Measurements from ENCODE around the gene CAMSAP3. TPM values are rescaled to one million over a fixed set of nuclear protein-coding genes. Genes with fewer than 3 reads are reported as not detected.
"Not testable (repeated sequence)": the region's sequence is repeated elsewhere in the genome, so short reads cannot be mapped to it uniquely, and the experiment has no call there.

The CAMSAP3 gene
- total RNA-seq, 1 donor from 2014 or later: 40.8 TPM

GRCh38 chr19:7570761-7571160 lies 24.9 kb upstream of the CAMSAP3 start:
- DNase-seq (ENCODE audit: low spot score): no peak
- no peak for ATAC-seq

DNA sequence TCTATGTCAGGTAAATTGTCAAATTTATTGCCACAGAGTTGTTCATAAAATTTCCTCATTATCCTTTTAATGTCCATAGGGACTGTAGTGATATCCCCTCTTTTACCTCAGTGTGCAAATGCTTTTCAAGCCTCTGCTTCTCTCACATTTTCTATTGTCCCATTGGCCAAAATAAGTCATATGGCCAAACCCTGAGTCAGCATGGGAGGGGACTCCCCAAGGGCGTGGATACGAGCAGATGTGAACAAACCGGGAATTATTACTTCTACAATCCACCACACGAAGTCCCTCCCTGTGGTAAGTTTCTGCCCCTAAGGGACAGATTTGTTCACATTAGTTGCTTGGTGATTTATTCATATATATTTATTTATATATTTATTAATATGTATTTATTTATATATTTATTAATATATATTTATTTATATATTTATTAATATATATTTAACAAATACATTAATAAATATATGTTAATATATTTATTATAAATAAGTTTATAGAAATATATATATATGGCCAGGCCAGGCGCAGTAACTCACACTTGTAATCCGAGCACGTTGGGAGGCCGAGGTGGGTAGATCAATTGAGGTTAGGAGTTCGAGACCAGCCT lies 20.1 kb upstream of the CAMSAP3 start:
- ATAC-seq (no peak), DNase-seq (ENCODE audit: low spot score) (no peak)

- DNase-seq (ENCODE audit: low spot score); ATAC-seq: not testable (repeated sequence)
Observed at GRCh38 chr19:7577422-7577821, 18.2 kb upstream of the CAMSAP3 start.

GRCh38 chr19:7578127-7578526 lies 17.5 kb upstream of the CAMSAP3 start:
- ATAC-seq: no peak

DNA sequence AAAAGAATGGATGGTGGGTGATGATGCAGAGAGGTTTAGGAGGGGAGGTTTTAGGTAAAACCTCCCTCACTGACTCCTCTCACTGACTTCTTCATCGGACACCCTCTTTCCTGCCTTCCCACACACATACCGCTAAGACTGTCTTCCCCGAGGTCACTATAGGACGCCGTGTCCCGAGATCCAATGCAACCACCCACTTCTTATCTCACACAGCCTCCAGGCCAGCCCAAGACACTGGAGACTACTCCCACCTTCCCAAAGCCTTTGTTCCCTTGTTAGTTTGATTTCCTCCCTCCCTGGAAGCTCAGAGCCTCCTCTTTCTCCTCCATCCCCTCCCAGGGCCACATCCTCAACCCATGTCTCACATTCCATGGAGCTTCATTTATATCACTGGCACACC lies 16.5 kb upstream of the CAMSAP3 start:
- DNase-seq (ENCODE audit: low spot score) (no peak), ATAC-seq (no peak)

More at GRCh38 chr19:7578127-7578526, 17.5 kb upstream of the CAMSAP3 start:
- DNase-seq (ENCODE audit: low spot score): no peak

- DNase-seq (ENCODE audit: low spot score) (peak; percentile 51), ATAC-seq (peak; percentile 69)
Observed at GRCh38 chr19:7582446-7582845, 13.2 kb upstream of the CAMSAP3 start.

DNA sequence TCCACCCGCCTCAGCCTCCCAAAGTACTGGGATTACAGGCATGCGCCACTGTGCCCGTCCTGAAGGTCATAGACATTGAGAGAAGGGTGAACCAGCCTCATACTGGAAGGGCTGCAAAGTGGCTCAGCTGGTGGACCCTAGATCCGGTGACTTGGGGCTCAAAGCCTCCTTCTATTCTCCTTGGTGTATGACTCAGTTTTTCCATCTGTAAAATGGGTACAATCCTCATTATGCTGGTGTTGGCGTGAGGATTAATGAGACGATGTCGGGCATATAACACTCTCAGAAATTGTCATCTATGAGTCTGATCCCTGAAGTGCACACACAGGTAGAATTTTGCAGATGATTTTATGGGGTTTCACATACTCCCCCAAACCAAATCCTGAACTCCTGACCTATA lies 5.8 kb upstream of the CAMSAP3 start:
- DNase-seq (ENCODE audit: low spot score): no peak

GRCh38 chr19:7590256-7590655 lies 5.4 kb upstream of the CAMSAP3 start:
- ATAC-seq: no peak
- DNase-seq (ENCODE audit: low spot score): no peak

More for the DNA sequence above, 5.8 kb upstream of the CAMSAP3 start:
- ATAC-seq: no peak

DNA sequence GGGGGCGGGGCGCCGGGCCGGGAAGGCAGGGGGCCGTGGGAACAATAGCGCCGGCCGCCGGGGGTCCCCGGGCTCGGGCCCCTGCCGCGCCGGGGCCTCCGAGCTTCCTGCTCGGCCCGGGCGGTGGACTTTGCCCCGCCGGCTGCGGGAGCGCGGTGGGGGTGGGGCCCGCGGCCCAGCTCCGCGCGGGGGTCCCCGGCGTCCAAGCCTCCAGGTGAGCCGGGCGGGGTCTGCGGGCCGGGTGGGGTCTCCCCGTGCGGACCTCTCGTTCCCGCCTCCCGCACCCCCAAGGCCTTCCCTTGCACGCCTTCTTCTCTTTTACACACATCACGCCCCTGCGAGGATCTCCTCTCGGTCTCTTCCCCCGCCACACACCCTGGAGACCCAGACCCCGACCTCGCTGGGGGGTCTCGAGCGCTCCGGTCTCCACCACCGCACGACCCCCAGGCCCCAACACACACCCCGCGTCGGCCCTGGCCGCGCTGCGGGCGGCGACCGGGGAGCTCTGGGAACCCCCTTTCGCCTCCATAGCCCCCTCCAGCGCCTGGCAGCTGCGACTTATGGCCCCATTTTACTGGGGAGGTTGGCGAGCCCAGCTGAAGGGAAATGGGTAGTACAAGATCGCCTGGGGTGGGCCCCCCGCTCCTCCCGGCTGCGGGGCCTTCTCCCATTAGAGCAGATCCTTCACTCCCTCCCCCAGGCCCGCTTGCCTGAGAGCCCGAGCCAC lies 711 bp downstream of the CAMSAP3 start:
- DNase-seq (ENCODE audit: low spot score): no peak
- peak; percentile 70 for ATAC-seq

DNA sequence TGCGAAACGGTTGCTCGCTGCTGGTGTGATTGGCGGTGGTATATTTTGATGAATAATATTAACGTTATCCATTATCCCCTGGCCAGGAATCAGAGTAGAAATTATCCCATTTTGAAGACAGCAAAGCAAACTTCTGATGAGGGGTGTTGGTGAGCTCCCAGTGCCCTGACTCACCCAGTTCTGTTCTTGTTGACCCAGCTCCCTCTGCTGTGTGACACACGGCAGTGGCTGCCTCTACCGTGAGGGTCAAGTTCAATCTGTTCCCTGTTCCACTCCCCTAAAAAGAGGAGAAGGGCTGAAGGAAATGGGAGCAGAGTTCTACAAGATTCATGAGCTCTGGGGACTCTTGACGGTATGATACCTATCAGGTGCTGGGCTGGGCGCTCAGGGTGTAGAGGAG lies 2.0 kb downstream of the CAMSAP3 start:
- DNase-seq (ENCODE audit: low spot score): no peak
- ATAC-seq: peak; percentile 14

DNA sequence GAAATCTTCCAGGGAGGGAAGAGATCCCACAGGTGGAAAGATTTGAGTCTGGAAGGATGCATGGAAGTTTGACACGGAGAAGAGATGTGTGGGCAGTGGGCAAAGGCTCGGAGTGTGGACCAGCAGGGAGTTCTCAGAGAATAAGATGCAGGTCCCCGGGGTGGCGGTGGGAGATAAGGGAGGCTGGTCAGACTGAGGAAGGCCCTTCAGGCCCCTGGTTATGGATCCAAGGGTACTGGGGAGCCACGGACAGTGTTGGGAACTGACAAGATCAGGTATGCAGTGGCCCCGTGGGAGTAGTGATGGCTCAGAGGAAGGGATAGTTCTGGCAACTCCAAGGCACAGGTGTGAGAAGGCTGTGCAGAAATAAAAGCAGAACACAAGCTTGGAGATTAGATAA lies 2.5 kb downstream of the CAMSAP3 start:
- no peak for ATAC-seq
- no peak for DNase-seq (ENCODE audit: low spot score)

DNA sequence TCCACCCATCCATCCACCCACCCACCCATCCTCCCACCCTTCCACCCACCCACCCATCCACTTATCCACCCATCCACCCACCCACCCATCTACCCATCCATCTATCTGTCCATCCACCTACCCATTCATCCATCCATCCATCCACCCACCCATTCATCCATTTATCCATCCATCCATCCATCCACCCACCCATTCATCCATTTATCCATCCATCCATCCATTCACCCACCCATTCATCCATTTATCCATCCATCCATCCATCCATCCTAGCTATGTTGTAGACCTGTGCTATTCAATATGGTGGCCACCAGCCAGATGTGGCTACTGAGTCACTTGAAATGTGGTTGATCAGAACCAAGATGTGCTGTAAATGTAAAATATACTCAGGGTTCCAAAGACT lies 5.1 kb downstream of the CAMSAP3 start:
- no peak for ATAC-seq
- no peak for DNase-seq (ENCODE audit: low spot score)

DNA sequence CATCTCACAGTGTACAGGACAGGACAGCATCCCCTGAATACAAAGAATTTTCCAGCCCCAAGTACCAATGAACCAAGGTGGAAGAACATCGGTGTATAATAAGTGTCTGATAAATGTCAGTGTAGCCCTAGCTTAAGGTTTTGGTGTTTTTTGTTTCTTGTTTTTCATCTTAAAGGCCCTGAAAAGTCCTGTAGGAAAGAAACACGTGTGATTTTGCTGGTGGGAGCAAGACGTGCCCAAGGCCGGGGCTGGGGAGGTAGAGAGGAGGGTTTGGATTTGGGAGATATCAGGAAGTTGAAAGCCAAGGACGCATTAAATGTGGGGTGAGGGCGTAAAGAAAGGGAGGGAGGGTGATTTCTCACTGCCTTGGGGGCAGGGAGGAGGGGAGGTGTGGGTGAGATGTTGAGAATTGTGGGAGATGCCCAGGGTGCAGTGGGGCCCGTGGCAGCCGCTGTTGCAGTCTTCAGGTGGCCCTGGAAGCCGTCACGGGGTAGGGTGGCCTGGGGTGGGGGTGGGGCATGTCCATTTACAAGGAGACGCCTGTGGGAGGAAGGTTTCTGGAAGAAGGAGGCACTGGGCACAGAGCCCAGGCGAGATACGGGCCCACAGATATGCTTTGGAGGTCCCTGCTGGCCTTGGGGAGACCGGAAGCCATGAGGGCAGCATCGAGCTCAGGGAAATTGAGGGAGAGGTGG lies 6.7 kb downstream of the CAMSAP3 start:
- DNase-seq (ENCODE audit: low spot score) (no peak), ATAC-seq (peak; percentile 7)

DNA sequence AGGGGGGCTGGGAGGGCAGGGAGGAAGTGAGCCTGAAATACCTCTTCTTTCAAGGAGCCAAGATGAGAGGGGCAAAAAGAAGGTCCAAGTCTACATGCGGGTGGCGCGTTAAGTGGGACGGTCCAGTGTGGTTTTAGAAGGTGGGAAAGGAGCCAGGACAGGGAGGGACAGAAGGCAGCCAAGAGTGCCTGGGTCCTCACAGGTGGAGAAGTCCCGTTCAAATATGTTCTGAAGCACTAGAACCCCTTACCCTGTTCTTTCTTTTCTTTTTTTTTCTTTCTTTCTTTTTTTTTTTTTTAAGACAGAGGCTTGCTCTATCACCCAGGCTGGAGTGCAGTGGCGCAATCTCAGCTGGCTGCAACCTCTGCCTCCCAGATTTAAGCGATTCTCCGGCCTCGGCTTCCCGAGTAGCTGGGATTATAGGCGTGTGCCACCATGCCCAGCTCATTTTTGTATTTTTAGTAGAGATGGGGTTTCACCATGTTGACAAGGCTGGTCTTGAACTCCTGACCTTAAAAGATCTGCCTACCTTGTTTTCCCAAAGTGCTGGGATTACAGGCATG lies 7.4 kb downstream of the CAMSAP3 start:
- peak; percentile 53 for ATAC-seq

GRCh38 chr19:7603919-7604318 lies 8.3 kb downstream of the CAMSAP3 start:
- DNase-seq (ENCODE audit: low spot score): no peak
- peak; percentile 34 for ATAC-seq

More for the DNA sequence above, 7.4 kb downstream of the CAMSAP3 start:
- no peak for DNase-seq (ENCODE audit: low spot score)

DNA sequence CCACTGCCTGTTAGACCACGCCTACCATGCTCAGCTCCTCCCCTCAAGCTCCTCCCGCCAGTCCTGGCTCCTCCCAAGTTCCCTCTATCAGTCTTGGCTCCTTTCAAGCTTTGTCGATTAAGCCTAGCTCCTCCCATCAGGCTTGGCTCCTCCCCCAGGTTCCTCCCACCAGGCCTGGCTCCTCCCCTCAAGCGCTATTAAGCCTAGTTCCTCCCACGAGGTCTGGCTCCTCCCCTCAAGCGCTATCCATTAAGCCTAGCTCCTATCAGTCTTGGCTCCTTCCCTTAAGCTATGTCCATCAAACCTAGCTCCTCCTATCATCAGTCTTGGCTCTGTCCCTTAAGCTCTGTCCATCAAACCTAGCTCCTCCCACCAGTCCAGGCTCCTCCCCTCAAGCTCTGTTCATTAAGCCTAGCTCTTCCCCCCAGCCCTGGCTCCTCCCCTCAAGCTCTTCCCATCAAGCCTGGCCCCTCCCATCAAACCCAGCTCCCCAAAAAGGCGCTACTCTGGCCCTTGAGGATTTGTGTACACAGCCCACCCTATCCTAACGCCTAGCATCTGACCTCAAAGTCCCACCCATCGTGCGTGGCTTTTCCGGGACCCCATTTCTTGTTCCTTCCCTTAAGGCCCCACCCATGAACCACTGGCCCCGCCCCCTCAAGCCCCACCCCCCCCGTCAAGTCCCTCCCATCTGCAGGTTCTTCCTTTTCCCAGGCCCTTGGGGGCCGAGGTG lies 10.0 kb downstream of the CAMSAP3 start:
- ATAC-seq (peak; percentile 35), DNase-seq (ENCODE audit: low spot score) (no peak)

DNA sequence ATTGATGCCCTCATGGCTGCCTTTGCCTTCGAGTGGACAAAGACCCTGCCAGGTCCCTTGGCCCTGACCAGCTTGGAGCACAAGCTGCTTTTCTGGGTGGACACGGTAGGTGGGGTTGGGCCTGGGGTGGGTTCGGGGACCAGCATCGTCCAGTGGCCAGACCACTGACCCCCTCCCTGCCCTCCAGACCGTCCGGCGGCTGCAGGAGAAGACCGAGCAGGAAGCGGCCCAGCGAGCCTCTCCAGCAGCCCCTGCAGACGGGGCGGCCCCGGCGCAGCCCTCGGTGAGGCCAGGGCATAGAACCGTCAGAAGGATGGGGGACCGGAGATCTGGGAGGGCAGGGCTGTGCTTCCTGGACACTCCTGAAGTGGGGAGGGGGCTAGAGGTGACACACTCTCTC lies 10.6 kb downstream of the CAMSAP3 start:
- DNase-seq (ENCODE audit: low spot score) (no peak), ATAC-seq (no peak)

DNA sequence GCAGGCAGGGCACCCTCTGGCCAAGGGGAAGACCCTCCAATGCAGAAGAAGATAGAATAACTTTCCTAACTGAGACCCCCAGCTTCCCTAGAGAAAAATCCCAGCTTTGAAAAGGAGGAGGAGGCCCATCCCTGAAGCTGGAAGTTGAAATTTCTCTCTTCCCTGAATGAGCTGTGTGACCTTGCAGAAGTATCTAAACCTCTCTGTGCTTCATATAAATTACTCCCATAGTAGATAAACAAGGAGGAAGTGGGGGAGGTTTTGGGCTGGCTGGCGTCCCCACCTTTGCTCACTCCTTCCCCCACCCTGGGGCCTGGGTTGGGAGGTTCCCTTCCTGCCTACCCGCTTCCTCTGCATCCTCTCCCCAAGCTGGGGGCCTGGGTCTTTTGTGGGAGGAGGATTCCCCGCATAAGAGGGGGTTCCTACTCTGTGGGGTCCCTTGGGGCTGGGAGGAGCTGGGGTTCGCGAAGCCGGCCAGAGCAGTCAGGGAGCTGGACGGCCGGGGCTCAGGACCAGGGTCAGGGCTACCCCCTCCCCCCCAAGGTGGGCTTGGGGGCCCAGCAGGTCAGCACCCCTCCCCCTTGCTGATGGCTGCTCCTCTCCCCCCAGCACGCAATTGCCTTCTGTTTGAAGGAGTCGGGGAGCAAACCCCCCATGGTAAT lies 11.7 kb downstream of the CAMSAP3 start:
- ATAC-seq: no peak
- DNase-seq (ENCODE audit: low spot score): no peak

GRCh38 chr19:7607874-7608560 lies 12.4 kb downstream of the CAMSAP3 start:
- DNase-seq (ENCODE audit: low spot score) (no peak), ATAC-seq (no peak)
